HG03060 (cell line): ENCODE results near the gene TTC33.

Source experiments
- ATAC-seq: cut with Tn5 transposase; IDR thresholded peaks from one replicate; pipeline ENCODE4 v1.9.1; 2021; ENCODE audit warnings: low read depth, moderate number of reproducible peaks; ENCODE audit not compliant: unreplicated experiment

The TTC33 gene

GRCh38 chr5:40682154-40683017 lies 73.4 kb downstream of the TTC33 start:
- ATAC-seq, result no peak

GRCh38 chr5:40681363-40682153 lies 74.2 kb downstream of the TTC33 start:
- ATAC-seq, result no peak

GRCh38 chr5:40680741-40681362 lies 74.9 kb downstream of the TTC33 start:
- ATAC-seq, result no peak

- no peak for ATAC-seq
Measured at GRCh38 chr5:40679913-40680681, 75.7 kb downstream of the TTC33 start, which contains the start of gene PTGER4. Gene PTGER4 (plus strand): TSS chr5:40679915. CDS start chr5:40680994, 1,079 bp downstream.

GRCh38 chr5:40679148-40679912 lies 76.4 kb downstream of the TTC33 start:
- no peak for ATAC-seq

- no peak for ATAC-seq
Measured at GRCh38 chr5:40678460-40679147, 77.2 kb downstream of the TTC33 start.

GRCh38 chr5:40678026-40678425 lies 77.7 kb downstream of the TTC33 start:
- no peak for ATAC-seq

GRCh38 chr5:40677456-40677855 lies 78.3 kb downstream of the TTC33 start:
- no peak for ATAC-seq

GRCh38 chr5:40676613-40677343 lies 79.0 kb downstream of the TTC33 start:
- ATAC-seq, result no peak

- no peak for ATAC-seq
Measured at GRCh38 chr5:40675396-40676133, 80.2 kb downstream of the TTC33 start.

- no peak for ATAC-seq
Measured at GRCh38 chr5:40674661-40675235, 81.0 kb downstream of the TTC33 start.

GRCh38 chr5:40672425-40672824 lies 83.3 kb downstream of the TTC33 start:
- no peak for ATAC-seq

GRCh38 chr5:40669606-40670390 lies 86.0 kb downstream of the TTC33 start:
- no peak for ATAC-seq

GRCh38 chr5:40667161-40667663 lies 88.5 kb downstream of the TTC33 start:
- no peak for ATAC-seq

- ATAC-seq, result no peak
Measured at GRCh38 chr5:40666657-40667056, 89.1 kb downstream of the TTC33 start.

GRCh38 chr5:40665635-40666298 lies 90.0 kb downstream of the TTC33 start:
- ATAC-seq, result no peak
